ENCODE measurements around the gene AKT3. TPM values are rescaled to one million over a fixed set of nuclear protein-coding genes. Genes with fewer than 3 reads are reported as not detected.
"Not testable (repeated sequence)": the region's sequence is repeated elsewhere in the genome, so short reads cannot be mapped to it uniquely, and the experiment has no call there.

The AKT3 gene
- total and polyA plus RNA-seq, 3 donors from 2014 or later = 32.3 to 70.9 (median 61.8) TPM

DNA sequence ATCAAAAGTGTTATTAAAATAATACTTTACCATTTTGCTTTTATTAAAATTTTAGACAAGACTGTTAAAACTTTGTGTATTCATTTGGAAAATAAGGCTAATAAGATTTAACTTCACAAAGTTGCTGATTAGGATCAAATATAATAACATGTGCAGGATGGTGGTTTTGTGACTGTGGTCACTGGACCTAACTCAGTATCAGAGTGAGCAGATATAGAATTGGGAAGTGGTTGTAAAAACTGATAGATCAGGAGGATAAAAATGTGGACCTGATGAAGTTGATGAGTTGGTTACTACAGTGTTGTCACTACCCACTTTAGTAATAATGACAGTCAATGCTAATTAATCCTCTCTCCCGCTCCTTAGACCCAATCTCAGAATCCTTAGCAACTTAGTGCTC is 186.4 kb downstream of the AKT3 start:
- Histone ChIP-seq H3K9me3 (no peaks in the 10 kb centered on the region), H3K4me3 (no peak overlapping the region), H3K27me3 (no peaks in the 10 kb centered on the region), H3K27ac (no peak overlapping the region), H3K36me3 (ENCODE audit: low read depth, missing control alignments) (no peaks in the 10 kb centered on the region), H3K4me1 (no peaks in the 10 kb centered on the region)
- intact Hi-C loops (cut with DNase I; ENCODE audit: low total_unique reads) = no loop called here
- TF ChIP-seq POLR2A (IDR thresholded peaks at IDR 0.05) = no peak
- TF ChIP-seq, protein P1, sequence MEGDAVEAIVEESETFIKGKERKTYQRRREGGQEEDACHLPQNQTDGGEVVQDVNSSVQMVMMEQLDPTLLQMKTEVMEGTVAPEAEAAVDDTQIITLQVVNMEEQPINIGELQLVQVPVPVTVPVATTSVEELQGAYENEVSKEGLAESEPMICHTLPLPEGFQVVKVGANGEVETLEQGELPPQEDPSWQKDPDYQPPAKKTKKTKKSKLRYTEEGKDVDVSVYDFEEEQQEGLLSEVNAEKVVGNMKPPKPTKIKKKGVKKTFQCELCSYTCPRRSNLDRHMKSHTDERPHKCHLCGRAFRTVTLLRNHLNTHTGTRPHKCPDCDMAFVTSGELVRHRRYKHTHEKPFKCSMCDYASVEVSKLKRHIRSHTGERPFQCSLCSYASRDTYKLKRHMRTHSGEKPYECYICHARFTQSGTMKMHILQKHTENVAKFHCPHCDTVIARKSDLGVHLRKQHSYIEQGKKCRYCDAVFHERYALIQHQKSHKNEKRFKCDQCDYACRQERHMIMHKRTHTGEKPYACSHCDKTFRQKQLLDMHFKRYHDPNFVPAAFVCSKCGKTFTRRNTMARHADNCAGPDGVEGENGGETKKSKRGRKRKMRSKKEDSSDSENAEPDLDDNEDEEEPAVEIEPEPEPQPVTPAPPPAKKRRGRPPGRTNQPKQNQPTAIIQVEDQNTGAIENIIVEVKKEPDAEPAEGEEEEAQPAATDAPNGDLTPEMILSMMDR (IDR thresholded peaks at IDR 0.05) = no peak
- DNase-seq = no peak
- WGBS, 2 donors = 90 to 97% methylated on average over 1 of the region's 1 CpG

GRCh38 chr1:243662169-243662568 is 187.9 kb downstream of the AKT3 start:
- H3K27ac ChIP-seq; H3K27me3 ChIP-seq; H3K4me1 ChIP-seq; H3K4me3 ChIP-seq; intact Hi-C loops (cut with DNase I; ENCODE audit: low total_unique reads); DNase-seq; H3K9me3 ChIP-seq; H3K36me3 ChIP-seq (ENCODE audit: low read depth, missing control alignments): not testable (repeated sequence)
- WGBS, 2 donors = 100% methylated on average over 1 of the region's 1 CpG

DNA sequence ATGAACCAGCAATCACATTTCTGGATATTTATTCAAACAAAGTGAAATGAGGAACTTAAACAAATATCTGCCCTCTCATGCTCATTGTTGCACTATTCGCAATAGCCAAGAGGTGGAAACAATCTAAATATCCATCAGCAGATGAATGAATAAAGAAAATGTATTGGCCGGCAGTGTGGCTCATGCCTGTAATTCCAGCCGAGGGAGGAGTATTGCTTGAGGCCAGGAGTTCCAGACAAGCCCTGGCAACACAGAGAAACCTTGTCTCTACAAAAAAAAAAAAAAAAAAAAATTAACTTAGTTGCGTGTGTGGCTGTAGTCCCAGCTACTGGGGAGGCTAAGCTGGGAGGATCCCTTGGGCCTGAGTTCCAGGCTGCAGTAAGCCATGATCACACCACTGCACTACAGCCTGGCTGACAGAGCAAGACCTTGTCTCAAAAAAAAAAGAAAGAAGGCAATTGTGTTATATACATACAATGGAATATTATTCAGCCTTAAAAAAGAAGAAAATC is 191.4 kb downstream of the AKT3 start:
- no peaks in the 10 kb centered on the region for H3K36me3 ChIP-seq (ENCODE audit: low read depth, missing control alignments)
- H3K4me3 ChIP-seq = no peak overlapping the region
- H3K9me3 ChIP-seq = no peaks in the 10 kb centered on the region
- 98% methylated on average over 4 of the region's 4 CpGs for WGBS, 2 donors
- TF ChIP-seq POLR2A (IDR thresholded peaks at IDR 0.05) = no peak
- TF ChIP-seq, protein P1 (IDR thresholded peaks at IDR 0.05) = no peak
- no peaks in the 10 kb centered on the region for H3K4me1 ChIP-seq
- intact Hi-C loops (cut with DNase I; ENCODE audit: low total_unique reads) = no loop called here
- no peak overlapping the region for H3K27ac ChIP-seq
- DNase-seq = no peak
- H3K27me3 ChIP-seq = no peaks in the 10 kb centered on the region

GRCh38 chr1:243657793-243658192 is 192.2 kb downstream of the AKT3 start:
- H3K4me1 ChIP-seq = no peaks in the 10 kb centered on the region
- DNase-seq = no peak
- H3K27me3 ChIP-seq = no peaks in the 10 kb centered on the region
- no peak overlapping the region for H3K4me3 ChIP-seq
- TF ChIP-seq, protein P1 (IDR thresholded peaks at IDR 0.05) = no peak
- no peak for TF ChIP-seq POLR2A (IDR thresholded peaks at IDR 0.05)
- no peak overlapping the region for H3K27ac ChIP-seq
- no peaks in the 10 kb centered on the region for H3K36me3 ChIP-seq (ENCODE audit: low read depth, missing control alignments)
- WGBS, 2 donors = 90 to 97% methylated on average over 1 of the region's 1 CpG
- H3K9me3 ChIP-seq = no peaks in the 10 kb centered on the region
- intact Hi-C loops (cut with DNase I; ENCODE audit: low total_unique reads) = no loop called here

DNA sequence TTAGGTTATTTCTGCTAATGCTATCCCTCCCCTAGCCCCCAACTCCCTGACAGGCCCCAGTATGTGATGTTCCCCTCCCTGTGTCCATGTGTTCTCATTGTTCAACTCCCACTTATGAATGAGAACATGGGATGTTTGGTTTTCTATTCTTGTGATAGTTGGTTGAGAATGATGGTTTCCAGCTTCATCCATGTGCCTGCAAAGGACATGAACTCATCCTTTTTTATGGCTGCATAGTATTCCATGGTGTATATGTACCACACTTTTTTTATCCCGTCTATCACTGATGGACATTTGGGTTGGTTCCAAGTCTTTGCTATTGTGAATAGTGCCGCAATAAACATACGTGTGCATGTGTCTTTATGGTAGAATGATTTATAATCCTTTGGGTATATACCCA is 200.5 kb downstream of the AKT3 start:
- 96 to 97% methylated on average over 3 of the region's 3 CpGs for WGBS, 2 donors
- H3K36me3 ChIP-seq (ENCODE audit: low read depth, missing control alignments); H3K27me3 ChIP-seq; H3K4me1 ChIP-seq; intact Hi-C loops (cut with DNase I; ENCODE audit: low total_unique reads); H3K9me3 ChIP-seq; H3K27ac ChIP-seq; DNase-seq; H3K4me3 ChIP-seq: not testable (repeated sequence)

DNA sequence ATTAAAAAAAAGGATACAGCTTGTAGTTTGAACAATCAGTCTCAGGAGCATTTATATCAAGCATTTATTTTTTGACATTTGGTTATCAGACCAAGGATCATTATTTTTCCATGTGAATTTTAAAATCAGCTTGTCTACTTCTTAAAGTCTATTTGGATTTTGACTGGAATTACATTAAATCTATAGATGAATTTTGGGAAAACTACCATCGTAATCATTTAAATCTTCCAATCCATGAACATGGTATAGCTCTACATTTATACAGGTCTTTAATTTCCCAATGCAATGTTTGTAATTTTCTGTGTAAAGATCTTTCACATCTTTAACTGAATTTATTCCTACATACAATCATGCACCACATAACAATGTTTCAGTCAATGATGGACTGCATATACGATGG is 203.2 kb downstream of the AKT3 start:
- DNase-seq = no peak
- H3K36me3 ChIP-seq (ENCODE audit: low read depth, missing control alignments) = no peaks in the 10 kb centered on the region
- 92 to 96% methylated on average over 2 of the region's 2 CpGs for WGBS, 2 donors
- H3K27ac ChIP-seq = no peak overlapping the region
- no peak for TF ChIP-seq POLR2A (IDR thresholded peaks at IDR 0.05)
- TF ChIP-seq, protein P1 (IDR thresholded peaks at IDR 0.05) = no peak
- intact Hi-C loops (cut with DNase I; ENCODE audit: low total_unique reads) = no loop called here
- H3K27me3 ChIP-seq = no peaks in the 10 kb centered on the region
- no peaks in the 10 kb centered on the region for H3K4me1 ChIP-seq
- no peak overlapping the region for H3K4me3 ChIP-seq
- no peaks in the 10 kb centered on the region for H3K9me3 ChIP-seq
